ENCODE results near the gene SYNPO. TPM values are rescaled to one million over a fixed set of nuclear protein-coding genes. Genes with fewer than 3 reads are reported as not detected.

The SYNPO gene
- total RNA-seq, 1 donor from 2014 or later = 195 TPM

DNA sequence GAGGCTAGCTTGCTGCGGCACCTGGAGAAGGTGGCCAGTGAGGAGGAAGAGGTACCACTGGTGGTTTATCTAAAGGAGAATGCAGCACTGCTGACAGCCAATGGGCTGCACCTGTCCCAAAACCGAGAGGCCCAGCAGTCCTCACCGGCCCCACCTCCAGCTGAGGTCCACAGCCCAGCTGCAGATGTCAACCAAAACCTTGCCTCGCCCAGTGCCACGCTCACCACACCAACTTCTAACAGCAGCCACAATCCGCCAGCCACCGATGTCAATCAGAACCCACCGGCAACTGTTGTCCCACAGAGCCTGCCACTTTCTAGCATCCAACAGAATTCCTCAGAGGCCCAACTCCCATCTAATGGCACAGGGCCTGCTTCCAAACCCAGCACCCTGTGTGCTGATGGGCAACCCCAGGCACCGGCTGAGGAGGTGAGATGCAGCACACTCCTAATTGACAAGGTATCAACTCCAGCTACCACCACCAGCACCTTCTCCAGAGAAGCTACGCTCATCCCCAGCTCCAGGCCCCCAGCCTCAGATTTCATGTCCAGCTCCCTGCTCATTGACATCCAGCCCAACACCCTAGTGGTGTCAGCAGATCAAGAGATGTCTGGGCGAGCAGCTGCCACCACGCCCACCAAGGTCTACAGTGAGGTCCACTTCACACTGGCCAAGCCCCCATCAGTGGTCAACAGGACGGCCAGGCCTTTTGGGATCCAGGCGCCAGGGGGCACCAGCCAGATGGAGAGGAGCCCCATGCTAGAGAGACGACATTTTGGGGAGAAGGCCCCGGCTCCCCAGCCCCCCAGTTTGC, 8.0 kb downstream of the SYNPO start:
- Mint-ChIP-seq H3K4me3 (ENCODE audit: unreplicated experiment) (no peak overlapping the region), H3K36me3 (ENCODE audit: low read depth) (peaks cover 37% of the 10 kb centered on the region), H3K27ac (ENCODE audit: unreplicated experiment) (no peak overlapping the region), H3K27me3 (ENCODE audit: low read depth) (no peaks in the 10 kb centered on the region), H3K4me1 (ENCODE audit: low read depth) (peaks cover 63% of the 10 kb centered on the region), H3K9me3 (ENCODE audit: low read depth) (no peaks in the 10 kb centered on the region)
- TF ChIP-seq, protein P1, sequence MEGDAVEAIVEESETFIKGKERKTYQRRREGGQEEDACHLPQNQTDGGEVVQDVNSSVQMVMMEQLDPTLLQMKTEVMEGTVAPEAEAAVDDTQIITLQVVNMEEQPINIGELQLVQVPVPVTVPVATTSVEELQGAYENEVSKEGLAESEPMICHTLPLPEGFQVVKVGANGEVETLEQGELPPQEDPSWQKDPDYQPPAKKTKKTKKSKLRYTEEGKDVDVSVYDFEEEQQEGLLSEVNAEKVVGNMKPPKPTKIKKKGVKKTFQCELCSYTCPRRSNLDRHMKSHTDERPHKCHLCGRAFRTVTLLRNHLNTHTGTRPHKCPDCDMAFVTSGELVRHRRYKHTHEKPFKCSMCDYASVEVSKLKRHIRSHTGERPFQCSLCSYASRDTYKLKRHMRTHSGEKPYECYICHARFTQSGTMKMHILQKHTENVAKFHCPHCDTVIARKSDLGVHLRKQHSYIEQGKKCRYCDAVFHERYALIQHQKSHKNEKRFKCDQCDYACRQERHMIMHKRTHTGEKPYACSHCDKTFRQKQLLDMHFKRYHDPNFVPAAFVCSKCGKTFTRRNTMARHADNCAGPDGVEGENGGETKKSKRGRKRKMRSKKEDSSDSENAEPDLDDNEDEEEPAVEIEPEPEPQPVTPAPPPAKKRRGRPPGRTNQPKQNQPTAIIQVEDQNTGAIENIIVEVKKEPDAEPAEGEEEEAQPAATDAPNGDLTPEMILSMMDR (IDR thresholded peaks at IDR 0.05) = no peak
- no peak for DNase-seq (ENCODE audit: low spot score)

DNA sequence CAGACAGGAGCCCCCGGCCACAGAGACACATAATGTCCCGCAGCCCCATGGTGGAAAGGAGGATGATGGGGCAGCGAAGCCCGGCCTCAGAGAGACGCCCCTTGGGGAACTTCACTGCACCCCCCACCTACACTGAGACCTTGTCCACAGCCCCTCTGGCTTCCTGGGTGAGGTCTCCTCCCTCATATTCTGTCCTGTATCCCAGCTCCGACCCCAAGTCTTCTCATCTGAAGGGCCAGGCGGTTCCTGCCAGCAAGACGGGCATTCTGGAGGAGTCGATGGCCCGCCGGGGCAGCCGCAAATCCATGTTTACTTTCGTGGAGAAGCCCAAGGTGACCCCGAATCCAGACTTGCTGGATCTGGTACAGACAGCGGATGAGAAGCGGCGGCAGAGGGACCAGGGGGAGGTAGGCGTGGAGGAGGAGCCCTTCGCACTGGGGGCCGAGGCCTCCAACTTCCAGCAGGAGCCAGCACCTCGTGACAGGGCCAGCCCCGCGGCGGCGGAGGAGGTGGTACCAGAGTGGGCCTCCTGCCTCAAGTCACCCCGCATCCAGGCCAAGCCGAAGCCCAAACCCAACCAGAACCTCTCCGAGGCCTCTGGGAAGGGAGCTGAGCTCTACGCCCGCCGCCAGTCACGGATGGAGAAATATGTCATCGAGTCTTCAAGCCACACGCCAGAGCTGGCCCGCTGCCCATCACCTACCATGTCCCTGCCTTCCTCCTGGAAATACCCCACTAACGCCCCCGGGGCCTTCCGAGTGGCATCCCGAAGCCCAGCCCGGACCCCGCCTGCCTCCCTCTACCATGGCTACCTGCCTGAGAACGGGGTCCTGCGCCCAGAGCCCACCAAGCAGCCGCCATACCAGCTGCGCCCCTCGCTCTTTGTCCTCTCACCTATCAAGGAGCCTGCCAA, 8.9 kb downstream of the SYNPO start:
- Mint-ChIP-seq H3K27ac (ENCODE audit: unreplicated experiment) (no peak overlapping the region), H3K36me3 (ENCODE audit: low read depth) (peaks cover 40% of the 10 kb centered on the region), H3K4me3 (ENCODE audit: unreplicated experiment) (no peak overlapping the region), H3K27me3 (ENCODE audit: low read depth) (no peaks in the 10 kb centered on the region), H3K9me3 (ENCODE audit: low read depth) (no peaks in the 10 kb centered on the region), H3K4me1 (ENCODE audit: low read depth) (peaks cover 64% of the 10 kb centered on the region)
- no peak for DNase-seq (ENCODE audit: low spot score)
- TF ChIP-seq, protein P1 (IDR thresholded peaks at IDR 0.05) = no peak

DNA sequence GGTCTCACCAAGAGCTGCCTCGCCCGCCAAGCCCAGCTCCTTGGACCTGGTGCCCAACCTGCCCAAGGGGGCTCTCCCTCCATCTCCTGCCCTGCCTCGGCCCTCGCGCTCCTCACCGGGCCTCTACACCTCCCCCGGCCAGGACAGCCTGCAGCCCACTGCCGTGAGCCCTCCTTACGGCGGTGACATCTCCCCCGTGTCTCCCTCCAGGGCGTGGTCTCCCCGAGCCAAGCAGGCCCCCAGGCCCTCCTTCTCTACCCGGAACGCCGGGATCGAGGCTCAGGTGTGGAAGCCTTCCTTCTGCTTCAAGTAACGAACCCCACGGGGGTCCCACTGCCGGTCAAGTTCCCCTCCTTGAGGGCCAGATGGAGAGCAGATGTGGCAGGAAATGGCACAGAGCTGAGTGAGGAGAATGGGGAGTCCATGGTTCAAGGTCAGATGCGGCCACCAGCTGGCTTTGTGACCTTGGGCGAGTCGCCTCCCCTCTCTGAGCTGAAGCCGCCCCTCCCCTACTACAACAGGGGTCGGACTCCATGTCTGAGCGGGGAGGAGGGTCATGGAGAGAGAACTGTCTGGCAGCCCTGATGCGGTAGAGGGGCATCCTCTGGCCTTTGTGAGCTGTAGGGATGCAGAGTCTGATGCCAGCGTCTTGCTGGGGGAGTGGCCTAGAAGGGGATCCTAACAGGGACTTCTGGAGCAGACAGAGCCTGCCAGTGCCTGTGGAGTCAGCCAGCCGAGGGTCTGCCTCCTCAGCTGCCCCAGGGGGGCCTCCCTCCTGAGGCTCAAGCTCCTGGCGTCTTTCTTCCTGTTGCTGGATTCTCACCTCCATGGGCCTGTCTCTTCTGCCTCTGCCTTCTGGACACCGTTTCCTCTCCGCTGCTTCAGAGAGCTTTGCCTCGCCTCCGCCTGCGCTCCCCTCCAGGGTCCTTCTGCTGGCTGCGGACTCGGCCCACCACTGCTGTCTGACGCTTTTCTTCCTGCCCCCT, 9.9 kb downstream of the SYNPO start:
- DNase-seq (ENCODE audit: low spot score) = no peak
- H3K9me3 Mint-ChIP-seq (ENCODE audit: low read depth) = no peaks in the 10 kb centered on the region
- H3K36me3 Mint-ChIP-seq (ENCODE audit: low read depth) = peaks cover 43% of the 10 kb centered on the region
- no peak overlapping the region for H3K27ac Mint-ChIP-seq (ENCODE audit: unreplicated experiment)
- no peak overlapping the region for H3K4me3 Mint-ChIP-seq (ENCODE audit: unreplicated experiment)
- H3K27me3 Mint-ChIP-seq (ENCODE audit: low read depth) = no peaks in the 10 kb centered on the region
- peaks cover 57% of the 10 kb centered on the region for H3K4me1 Mint-ChIP-seq (ENCODE audit: low read depth)
- TF ChIP-seq, protein P1 (IDR thresholded peaks at IDR 0.05) = no peak

DNA sequence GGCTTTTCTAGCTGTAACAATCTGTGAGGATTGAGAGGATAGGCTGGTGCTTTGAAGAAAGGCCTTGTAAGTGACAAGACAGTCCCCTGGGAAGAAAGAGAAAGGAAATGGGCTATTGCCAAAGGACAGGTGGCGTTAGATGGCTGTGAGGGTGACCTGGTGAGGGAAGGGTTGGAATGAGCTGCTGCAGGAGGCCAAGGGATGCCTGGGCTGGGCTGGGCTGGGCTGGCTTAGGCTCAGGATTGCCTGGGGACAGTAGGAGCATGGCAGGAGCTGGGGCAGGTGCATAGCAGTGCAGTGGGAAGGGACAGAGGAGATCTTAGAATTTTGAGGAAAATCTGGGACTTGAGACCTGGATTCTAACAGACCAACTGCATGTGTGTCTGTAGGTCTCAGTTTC, 10.9 kb downstream of the SYNPO start:
- H3K27ac Mint-ChIP-seq (ENCODE audit: unreplicated experiment) = peak overlapping the region; percentile 37
- H3K9me3 Mint-ChIP-seq (ENCODE audit: low read depth) = no peaks in the 10 kb centered on the region
- H3K27me3 Mint-ChIP-seq (ENCODE audit: low read depth) = no peaks in the 10 kb centered on the region

More for the DNA sequence above, 10.9 kb downstream of the SYNPO start:
- Mint-ChIP-seq H3K4me1 (ENCODE audit: low read depth) (peaks cover 57% of the 10 kb centered on the region), H3K36me3 (ENCODE audit: low read depth) (peaks cover 44% of the 10 kb centered on the region), H3K4me3 (ENCODE audit: unreplicated experiment) (no peak overlapping the region)
- TF ChIP-seq, protein P1 (IDR thresholded peaks at IDR 0.05) = no peak
- DNase-seq (ENCODE audit: low spot score) = no peak
